ENCODE data around the gene SMG9.
A peak's percentile ranks its signal among the peaks of the same experiment; 100 is the strongest.

GRCh38 chr19:43754503-43755255 lies at the start of gene SMG9:
- TF ChIP-seq CTCF (conservative IDR thresholded peaks at IDR 0.05; ENCODE audit: low read depth, low read length) = no peak
- TF ChIP-seq SMC3 (IDR thresholded peaks at IDR 0.05; ENCODE audit: low read depth, low read length) = no peak
- TF ChIP-seq MXI1 (IDR thresholded peaks at IDR 0.05; ENCODE audit: borderline replicate concordance, low read depth, low read length) = no peak
- TF ChIP-seq POLR2A (IDR thresholded peaks at IDR 0.05; ENCODE audit: low read depth, low read length) = peak; percentile 80
- no peak for TF ChIP-seq CHD1 (IDR thresholded peaks at IDR 0.05; ENCODE audit: low read depth, low read length)
- TF ChIP-seq ELK1 (IDR thresholded peaks at IDR 0.05; ENCODE audit: borderline replicate concordance, low read depth, low read length) = no peak
- peak; percentile 66 for TF ChIP-seq USF2 (IDR thresholded peaks at IDR 0.05; ENCODE audit: low read depth, low read length)
- TF ChIP-seq BHLHE40 (IDR thresholded peaks at IDR 0.05; ENCODE audit: low read depth, low read length) = peak; percentile 90
- TF ChIP-seq RAD21 (IDR thresholded peaks at IDR 0.05; ENCODE audit: low read length) = no peak
- 0 out of 2 replicates have a peak, but pooled peaks have one; percentile 24 for TF ChIP-seq FOS (IDR thresholded peaks at IDR 0.05; ENCODE audit: low read depth, low read length)
- no peak for TF ChIP-seq CEBPB (IDR thresholded peaks at IDR 0.05; ENCODE audit: low read depth, low read length)
- TF ChIP-seq RFX5 (IDR thresholded peaks at IDR 0.05; ENCODE audit: low read depth, low read length) = no peak
- peak; percentile 83 for TF ChIP-seq MAZ (IDR thresholded peaks at IDR 0.05; ENCODE audit: borderline replicate concordance, low read depth, low read length)
